Measurements from ENCODE around the gene PAX6.
"Not testable (repeated sequence)": the region's sequence is repeated elsewhere in the genome, so short reads cannot be mapped to it uniquely, and the experiment has no call there.

DNA sequence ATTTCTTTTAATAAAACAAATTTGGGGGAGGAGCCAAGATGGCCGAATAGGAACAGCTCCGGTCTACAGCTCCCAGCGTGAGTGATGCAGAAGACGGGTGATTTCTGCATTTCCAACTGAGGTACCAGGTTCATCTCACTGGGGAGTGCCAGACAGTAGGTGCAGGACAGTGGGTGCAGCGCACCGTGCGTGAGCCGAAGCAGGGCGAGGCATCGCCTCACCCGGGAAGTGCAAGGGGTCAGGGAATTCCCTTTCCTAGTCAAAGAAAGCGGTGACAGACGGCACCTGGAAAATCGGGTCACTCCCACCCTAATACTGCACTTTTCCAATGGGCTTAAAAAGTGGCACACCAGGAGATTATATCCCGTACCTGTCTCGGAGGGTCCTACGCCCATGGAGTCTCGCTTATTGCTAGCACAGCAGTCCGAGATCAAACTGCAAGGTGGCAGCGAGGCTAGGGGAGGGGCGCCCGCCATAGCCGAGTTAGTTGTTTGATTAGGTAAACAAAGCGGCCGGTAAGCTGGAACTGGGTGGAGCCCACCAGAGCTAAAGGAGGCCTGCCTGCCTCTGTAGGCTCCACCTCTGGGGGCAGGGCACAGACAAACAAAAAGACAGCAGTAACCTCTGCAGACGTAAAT is 70.3 kb downstream of the PAX6 start:
- TF ChIP-seq, protein P1, sequence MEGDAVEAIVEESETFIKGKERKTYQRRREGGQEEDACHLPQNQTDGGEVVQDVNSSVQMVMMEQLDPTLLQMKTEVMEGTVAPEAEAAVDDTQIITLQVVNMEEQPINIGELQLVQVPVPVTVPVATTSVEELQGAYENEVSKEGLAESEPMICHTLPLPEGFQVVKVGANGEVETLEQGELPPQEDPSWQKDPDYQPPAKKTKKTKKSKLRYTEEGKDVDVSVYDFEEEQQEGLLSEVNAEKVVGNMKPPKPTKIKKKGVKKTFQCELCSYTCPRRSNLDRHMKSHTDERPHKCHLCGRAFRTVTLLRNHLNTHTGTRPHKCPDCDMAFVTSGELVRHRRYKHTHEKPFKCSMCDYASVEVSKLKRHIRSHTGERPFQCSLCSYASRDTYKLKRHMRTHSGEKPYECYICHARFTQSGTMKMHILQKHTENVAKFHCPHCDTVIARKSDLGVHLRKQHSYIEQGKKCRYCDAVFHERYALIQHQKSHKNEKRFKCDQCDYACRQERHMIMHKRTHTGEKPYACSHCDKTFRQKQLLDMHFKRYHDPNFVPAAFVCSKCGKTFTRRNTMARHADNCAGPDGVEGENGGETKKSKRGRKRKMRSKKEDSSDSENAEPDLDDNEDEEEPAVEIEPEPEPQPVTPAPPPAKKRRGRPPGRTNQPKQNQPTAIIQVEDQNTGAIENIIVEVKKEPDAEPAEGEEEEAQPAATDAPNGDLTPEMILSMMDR (IDR thresholded peaks at IDR 0.05): not testable (repeated sequence)
- not testable (repeated sequence) for TF ChIP-seq POLR2A (IDR thresholded peaks at IDR 0.05)
